Measurements from ENCODE around the gene CD2.

DNA sequence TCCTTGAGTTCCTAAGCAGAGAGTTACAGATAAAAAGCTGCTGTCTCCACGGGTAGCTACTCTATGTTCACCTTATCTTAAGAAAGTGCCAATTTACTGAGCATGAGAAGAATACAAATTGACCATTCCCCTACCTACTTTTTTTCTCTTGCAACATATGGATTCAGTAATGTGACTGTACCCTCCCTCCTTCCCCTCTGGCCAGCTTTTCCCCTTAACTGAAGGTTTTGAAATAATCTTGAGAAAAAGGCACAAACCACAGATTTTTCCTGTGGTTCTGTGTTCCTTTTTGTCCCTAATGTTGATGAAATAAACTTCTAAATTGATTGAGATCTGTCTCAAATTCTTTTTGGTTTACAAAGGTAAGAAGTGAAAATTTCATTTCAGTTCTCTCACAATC lies 2.6 kb upstream of the CD2 start:
- TF ChIP-seq, protein P1, sequence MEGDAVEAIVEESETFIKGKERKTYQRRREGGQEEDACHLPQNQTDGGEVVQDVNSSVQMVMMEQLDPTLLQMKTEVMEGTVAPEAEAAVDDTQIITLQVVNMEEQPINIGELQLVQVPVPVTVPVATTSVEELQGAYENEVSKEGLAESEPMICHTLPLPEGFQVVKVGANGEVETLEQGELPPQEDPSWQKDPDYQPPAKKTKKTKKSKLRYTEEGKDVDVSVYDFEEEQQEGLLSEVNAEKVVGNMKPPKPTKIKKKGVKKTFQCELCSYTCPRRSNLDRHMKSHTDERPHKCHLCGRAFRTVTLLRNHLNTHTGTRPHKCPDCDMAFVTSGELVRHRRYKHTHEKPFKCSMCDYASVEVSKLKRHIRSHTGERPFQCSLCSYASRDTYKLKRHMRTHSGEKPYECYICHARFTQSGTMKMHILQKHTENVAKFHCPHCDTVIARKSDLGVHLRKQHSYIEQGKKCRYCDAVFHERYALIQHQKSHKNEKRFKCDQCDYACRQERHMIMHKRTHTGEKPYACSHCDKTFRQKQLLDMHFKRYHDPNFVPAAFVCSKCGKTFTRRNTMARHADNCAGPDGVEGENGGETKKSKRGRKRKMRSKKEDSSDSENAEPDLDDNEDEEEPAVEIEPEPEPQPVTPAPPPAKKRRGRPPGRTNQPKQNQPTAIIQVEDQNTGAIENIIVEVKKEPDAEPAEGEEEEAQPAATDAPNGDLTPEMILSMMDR (IDR thresholded peaks at IDR 0.05; ENCODE audit: low read depth, low read length) = no peak
- TF ChIP-seq EZH2phosphoT487 (IDR thresholded peaks at IDR 0.05; ENCODE audit: low read depth) = no peak
